Stimulated activated CD4-positive, alpha-beta T cell treated with anti-CD3 and anti-CD28 coated beads, Interleukin-4, amount 100 ng/mL, for 48 hours (primary cell): ENCODE results near the gene ERF.
"Not testable (repeated sequence)": the region's sequence is repeated elsewhere in the genome, so short reads cannot be mapped to it uniquely, and the experiment has no call there.

Experiments
- DNase-seq, 2 donors: peaks; one replicate each; pipeline ENCODE4 v3.0.0-alpha.2; 2020; ENCODE audit warnings: low read depth in 2 of 2

The ERF gene

DNA sequence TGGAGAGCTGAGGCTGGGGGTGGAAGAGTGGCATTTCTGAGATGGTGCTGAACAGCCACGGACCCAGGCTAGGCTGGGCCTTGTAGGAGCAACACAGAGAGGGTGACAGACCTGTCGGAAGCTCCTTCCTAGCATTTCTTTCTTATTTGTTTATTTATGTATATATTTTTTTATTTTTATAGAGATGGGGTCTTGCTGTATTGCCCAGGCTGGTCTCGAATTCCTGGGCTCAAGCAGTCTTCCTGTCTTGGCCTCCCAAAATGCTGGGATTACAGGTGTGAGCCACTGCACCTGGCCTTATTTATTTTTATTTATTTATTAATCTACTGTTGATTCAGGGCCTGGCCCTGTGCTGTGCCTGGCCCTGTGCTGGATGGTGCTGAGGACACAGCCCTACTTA, 20.6 kb upstream of the ERF start:
- DNase-seq = no peak

DNA sequence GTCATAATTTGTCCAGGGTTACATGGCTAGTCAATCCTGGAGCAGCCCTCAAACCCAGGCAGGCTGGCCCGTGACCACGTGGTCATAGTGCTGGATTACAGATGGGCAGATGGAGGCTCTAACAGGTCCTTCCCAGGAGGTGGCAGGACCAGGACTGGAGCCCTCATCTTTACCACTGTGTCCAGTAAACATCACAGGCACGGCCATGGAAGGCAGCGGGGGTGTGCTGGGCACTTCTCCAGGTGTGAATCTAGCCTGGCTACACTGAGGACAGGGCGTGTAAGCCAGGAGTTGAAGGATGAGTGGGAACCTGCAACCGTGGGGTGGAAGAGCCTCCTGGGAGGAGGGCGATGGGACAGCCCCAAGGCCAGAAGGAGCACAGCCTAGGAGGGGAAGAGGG, 20.2 kb upstream of the ERF start:
- no peak for DNase-seq

DNA sequence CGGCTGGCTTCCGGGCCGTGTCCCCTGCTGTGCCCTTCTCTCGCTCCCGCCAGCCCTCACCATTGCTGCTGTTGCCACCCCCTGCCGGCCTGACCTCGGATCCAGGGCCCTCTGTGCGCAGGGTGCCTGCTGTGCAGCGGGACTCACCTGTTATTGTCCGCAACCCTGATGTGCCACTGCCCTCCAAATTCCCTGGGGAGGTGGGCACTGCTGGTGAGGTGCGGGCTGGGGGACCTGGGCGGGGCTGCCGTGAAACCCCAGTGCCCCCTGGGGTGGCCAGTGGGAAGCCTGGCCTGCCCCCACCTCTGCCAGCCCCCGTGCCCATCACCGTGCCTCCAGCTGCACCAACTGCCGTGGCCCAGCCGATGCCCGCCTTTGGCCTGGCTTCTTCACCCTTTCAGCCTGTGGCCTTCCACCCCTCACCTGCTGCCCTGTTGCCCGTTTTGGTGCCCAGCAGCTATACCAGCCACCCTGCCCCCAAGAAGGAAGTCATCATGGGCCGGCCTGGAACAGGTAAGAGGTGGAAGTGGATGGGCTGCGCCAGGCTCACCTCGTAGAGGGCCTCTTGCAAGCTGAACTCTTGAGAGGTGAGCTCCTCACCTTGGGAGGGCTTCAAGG, 19.2 kb upstream of the ERF start:
- no peak for DNase-seq

DNA sequence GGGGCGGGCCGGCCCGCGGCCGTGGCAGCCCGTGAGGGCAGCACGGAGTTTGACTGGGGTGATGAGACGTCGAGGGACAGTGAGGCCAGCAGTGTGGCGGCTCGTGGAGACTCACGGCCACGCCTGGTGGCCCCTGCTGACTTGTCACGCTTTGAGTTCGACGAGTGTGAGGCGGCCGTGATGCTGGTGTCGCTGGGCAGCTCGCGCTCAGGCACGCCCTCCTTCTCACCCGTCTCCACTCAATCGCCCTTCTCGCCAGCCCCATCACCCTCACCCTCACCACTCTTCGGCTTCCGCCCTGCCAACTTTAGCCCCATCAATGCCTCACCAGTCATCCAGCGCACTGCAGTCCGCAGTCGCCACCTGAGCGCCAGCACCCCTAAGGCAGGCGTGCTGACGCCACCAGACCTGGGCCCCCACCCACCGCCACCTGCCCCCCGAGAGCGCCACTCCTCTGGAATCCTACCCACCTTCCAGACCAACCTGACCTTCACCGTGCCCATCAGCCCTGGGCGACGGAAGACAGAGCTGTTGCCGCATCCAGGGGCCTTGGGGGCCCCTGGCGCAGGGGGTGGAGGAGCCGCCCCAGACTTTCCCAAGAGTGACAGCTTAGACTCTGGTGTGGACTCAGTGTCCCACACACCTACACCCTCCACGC, 18.6 kb upstream of the ERF start:
- DNase-seq = no peak

DNA sequence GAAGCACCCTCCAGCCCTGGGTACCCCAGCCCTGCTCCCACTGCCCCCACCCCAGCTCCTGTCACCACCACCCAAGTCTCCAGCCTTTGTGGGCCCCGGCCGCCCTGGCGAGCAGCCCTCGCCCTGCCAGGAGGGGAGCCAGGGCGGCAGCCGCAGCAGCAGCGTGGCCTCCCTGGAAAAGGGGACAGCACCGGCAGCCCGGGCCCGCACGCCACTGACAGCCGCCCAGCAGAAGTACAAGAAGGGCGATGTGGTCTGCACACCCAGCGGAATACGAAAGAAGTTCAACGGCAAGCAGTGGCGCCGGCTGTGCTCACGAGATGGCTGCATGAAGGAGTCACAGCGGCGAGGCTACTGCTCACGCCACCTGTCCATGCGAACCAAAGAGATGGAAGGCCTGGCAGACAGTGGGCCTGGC, 18.1 kb upstream of the ERF start:
- no peak for DNase-seq

DNA sequence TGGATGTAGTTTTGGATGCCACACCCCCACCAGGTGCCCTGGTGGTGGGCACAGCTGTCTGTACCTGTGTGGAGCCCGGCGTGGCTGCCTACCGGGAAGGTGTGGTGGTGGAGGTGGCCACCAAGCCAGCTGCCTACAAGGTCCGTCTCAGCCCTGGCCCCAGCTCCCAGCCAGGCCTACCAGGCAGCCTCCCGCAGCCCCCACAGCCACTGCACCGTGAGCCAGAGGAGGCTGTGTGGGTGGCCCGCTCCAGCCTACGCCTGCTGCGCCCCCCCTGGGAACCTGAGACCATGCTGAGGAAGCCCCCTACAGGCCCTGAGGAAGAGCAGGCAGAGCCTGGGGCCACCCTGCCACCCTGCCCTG, 17.6 kb upstream of the ERF start:
- DNase-seq = no peak

DNA sequence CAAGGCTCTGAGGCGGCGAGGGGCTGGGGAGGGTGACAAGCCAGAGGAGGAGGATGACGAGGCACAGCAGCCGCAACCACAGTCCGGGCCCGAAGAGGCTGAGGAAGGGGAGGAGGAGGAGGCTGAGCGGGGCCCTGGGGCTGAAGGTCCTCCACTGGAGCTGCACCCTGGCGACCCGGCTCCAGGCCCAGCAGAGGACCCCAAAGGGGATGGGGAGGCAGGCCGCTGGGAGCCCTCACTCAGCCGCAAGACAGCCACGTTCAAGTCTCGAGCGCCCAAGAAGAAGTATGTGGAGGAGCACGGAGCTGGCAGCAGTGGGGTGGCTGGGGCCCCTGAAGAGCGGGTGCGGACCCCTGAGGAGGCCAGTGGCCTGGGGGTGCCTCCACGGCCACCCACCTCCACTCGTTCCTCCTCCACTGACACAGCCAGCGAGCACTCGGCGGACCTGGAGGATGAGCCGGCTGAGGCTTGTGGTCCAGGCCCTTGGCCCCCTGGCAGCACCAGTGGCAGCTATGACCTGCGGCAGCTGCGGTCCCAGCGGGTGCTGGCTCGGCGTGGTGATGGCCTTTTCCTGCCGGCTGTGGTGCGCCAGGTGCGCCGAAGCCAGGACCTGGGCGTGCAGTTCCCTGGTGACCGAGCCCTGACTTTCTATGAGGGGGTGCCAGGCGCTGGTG, 17.1 kb upstream of the ERF start:
- no peak for DNase-seq

DNA sequence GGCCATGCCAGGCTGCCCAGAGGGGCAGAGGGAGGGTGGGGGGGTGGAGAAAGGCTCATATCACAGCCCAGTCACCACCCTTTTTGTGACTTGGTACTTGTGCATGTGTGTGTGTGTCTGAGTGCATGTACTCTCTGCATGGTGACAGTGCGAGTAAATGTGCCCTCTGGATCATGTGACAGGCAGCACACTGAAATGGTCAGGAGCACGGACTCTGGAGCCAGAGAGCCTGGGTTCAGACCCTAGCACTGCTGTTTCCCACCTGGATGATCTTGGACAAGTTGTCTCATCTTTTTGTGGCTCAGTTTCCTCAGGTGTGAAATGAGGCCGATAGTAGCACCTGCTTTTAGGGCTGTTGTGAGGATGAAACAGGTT, 16.1 kb upstream of the ERF start:
- no peak for DNase-seq

DNA sequence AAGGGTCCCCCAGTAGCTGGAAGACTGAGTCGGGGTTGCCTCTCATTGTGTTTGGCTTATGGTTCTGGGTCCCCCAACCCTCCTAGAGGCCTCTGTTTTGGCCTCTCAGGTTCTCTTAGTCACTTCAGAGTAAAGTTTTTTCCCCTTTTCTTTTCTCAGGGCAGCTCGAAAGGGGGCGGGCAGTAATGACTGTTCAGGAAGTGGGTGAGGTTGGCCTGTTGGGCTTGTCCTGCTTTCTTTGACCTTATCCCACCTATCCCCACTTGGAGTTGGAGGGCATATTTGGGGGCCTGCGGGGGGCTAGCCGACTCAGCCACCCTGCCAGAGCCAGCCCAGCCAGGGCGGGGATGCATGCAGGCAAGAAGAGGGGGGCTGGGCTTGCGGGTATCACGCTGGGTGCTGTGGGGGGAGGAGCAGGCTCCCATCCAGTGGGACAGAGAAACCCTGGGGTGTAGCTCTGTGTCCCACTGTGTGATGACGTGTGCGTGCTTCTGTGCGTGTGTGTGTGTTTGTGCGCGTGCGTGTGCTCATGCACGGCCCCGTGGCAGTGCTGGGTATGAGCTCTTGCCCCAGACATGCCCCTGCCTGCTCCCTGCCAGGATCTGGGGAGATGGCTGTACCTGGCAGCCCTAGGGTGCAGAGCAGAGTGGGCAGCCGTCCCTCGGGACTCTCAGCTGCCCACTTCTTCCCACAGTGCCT, 15.6 kb upstream of the ERF start:
- DNase-seq = peak; percentile 42 to 70

DNA sequence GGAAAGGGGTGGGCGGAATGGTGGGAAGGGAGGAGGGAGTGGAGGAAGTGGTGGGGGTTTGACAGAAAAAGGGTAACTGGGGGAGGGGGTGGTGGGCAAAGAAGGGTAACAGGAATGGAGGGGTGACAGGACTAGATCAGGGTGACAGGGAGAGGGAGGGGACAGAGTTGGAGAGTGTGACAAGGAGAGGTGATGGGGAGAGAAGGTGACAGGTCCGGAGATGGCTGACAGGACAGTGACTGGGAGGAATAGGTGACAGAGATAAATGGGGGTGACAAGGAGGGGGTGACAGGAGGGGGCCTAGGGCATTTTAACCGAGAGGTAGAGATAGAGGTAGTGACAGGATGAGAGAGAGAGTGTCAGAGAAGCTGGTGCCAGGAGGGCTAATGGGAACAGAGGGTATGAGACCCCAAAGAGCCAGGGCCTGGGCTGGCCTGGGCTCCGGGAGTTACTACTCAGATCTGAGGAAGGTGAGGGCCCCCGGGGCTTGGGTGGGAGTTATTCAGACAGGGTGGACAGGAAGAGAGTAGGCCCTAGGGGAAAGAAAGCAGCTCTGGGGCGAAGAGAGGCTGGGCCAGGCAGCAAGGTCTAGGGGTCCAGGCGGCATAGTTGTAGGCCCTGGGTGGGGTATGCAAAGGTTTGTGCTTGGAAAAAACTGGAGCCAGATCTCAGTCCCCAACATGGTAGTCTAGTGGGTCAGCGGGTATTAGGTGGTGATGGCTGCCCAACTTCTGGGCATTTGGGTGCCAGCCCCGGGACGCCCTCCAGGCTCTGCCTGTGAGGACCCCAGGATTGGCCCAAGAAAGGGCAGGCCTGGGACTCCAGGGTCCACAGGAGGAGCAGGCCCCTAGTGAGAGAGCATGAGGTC, 14.8 kb upstream of the ERF start:
- DNase-seq = no peak

DNA sequence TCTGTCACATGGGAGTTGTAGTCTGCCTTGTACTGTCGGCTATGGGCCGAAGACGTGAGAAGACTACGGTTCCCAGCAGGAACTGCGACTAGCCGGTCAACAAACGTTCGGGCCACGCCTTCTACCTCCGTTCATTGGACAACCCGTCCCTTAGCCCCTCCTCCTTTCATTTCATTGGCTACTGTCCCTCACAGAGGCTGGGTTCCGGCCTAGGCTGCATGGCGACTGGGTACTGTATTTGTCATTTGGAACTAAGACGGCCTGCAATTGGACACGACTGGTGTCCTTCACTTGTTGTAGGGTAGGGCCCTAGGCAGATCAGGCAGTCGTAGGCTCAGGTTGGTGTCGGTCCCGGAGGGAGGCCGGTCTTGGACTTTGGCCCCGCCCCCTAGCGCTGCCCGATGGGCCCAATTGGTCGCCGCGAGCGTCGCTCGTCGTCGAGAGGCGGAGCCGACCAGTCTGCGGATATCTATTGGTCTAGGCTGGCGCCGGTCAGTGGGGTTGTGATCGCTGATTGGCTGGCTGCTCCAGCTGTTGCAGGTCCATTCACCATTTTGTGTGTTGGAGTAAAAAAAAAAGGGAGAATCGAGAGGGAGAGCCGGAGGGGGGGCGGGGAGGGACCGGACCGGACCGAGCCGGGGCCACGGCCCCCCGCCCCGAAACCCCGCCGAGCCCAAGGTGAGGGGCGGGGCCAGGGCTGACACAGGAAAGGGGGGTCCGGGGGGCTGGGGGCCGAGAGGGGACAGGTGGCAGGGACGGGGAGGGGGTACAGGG, 14.0 kb upstream of the ERF start, which contains the start of gene CIC:
Gene CIC, plus strand, starts transcription at position 549 of the 774 bp plus-strand sequence. CDS start 2,532 bp downstream, outside the sequence.
- DNase-seq = peak; percentile 98 to 99

DNA sequence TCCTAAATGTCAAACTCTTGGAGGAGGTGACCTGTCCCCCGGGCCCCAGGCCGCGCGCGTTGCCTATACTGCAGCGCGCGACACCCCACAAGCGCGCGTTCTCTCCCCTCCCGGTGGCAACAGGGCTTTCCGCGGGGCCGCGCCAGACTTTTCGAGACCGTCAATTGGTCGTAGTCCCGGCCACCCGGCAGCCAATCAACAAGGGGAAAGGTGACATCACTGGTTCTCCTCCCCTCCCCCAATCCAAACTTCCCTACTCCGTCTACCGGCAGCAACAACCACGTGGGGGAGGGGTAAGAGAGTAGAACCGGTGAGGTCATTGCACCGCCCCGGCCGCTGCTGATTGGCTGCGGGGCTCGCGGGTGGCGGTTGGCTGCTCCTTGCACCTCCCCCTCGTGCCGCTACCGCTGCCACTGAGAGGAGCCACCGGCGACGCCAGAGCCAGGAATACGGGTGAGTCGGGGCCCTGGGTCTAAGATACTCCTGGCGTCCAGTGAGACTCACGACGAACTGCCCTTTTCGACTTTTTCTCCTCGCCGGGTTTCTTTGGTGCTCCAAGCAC, 13.3 kb upstream of the ERF start:
- DNase-seq = peak; percentile 93 to 98

DNA sequence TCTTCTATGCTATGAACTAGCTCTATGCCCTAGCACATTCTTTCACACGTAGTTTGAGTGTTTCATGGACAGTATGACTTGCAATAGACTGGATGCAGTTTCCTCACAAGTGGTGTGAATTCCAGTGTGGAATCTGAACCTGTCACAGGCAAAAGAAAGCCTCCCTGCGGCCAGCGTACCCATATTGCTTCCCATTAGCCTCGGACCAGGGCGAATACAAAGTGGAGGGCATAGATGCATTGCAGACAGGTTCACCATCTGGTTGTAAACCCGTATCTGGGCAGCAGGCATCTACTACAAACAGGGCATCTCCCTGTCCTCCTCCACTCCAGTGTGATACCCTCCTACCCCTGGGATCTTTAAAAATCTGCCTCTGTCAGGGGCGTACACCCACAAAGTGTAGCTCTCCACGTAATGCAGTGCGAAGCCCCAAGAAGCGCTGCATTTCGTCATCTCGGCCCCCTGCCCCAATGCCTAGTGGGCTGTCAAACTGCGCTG, 12.8 kb upstream of the ERF start:
- DNase-seq = no peak

DNA sequence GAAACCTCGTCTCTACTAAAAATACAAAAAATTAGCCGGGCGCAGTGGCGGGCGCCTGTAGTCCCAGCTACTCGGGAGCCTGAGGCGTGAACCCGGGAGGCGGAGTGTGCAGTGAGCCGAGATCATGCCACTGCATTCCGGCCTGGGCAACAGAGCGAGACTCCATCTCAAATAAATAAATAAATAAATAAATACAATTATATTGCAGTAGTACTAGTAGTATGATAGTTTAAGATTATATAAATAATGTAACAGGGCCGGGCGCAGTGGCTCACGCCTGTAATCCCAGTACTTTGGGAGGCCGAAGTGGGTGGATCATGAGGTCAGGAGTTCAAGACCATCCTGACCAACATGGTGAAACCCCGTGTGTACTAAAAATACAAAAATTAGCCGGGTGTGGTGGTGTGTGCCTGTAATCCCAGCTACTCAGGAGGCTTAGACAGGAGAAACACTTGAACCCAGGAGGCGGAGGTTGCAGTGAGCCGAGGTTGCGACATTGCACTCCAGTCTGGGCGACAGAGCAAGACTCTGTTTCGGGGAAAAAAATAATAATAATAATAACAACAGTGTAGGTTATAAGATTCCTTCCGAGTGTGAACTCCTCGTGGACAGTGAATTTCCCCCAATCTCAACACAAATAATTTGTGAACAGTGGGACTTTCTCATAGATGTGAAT, 12.1 kb upstream of the ERF start:
- not testable (repeated sequence) for DNase-seq

DNA sequence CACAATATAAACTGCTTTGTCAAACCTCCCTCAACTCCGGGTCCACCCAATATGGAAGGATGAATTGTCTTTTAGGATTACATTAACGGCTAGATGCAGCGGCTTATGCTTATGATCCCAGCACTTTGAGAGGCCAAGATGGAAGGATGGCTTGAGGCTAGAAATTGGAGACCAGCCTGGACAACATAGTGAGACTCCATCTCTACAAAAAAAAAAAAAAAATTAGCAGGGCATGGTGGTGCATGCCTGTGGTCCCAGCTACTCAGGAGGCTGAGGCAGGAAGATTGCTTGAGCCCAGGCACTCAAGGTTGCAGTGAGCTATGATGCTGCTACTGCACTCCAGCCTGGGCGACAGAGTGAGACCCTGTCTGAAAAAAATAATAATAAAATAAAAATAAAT, 11.2 kb upstream of the ERF start:
- not testable (repeated sequence) for DNase-seq

DNA sequence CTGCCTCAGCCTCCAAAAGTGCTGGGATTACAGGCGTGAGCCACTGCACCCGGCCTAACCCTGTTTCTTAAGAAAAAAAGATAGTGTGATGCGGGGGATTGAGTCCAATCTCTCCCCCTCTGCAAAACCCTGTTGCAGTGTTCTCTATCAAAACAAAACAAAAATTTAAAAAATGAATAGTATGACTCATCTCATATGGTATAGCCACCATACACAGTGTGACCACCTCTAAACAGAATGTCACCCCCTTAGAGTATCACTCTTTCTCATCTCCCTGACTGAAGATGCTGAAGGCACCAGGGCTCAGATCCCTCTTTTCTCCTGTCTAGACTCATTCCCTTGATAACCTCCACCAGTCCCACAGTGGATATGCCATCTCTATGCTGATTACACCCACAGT, 6.8 kb upstream of the ERF start:
- DNase-seq = no peak

DNA sequence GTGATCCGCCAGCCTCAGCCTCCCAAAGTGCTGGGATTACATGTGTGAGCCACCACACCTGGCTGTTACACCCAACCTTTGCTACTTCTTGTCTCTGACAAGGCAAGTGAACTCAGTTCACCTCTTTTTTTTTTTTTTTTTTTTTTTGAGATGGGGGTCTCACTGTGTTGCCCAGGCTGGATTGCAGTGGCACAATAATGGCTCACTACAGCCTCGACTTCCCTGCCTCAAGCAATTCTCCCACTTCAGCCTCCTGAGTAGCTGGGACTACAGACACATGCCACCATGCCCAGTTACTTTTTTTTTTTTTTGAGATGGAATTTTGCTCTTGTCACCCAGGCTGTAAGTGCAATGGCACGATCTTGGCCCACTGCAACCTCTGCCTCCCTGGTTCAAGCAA, 2.9 kb upstream of the ERF start:
- DNase-seq = not testable (repeated sequence)

DNA sequence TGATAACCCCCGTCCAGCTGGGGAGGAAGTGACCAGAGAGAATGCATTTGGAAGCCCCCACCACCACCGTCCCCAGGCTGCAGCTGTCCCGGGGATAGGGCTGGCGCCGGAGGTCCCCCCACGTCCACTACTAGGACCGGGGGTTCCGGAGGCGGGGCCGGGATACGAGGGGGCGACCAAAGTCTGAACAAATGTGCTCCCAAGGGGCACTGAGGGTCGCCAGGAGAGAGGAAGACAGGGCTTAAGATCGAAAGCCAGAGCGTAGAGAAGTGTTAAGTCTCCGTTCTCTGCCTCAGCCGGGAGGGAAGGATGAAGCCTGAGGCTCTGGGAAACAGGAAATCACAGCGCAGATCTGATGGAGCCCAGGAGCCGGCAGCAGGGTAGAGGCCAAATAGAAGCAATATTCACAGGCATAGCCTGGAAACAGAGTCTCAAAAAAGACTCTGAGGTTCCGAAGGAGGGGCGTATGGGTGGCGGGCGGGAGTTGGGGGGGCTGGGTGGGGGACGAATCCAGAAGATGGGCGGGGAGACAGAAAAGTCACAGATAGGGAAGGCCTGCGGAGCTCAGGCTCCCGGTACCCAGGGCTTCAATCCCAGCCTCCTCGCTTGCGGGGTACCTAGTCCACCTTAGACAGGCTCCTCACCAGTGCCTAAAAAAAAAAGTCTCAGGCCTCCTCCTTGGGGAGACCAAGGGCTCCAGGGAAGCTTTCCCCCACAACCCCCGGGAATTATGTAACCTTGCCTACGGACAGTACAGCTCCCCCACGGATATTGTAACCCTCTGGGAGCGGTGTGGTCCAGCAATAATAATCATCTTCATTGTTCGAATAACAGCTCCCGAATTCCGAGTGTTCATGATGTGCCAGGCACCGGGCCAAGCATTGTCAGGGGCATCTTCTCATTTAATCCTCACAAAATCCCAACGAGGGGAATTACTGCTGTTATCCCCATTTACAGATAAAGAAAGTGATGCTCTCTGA, 1.1 kb upstream of the ERF start:
- no peak for DNase-seq
